Esophagus squamous epithelium (tissue), 4 donors: ENCODE data around the gene KCTD20.

ENCODE experiments used
- POLR2A ChIP-seq, 4 donors: fragments of 450-650 bp; IDR thresholded peaks; one replicate each; pipeline ENCODE4 v1.6.1; 2017; ENCODE audit warnings: antibody characterized with exemption in 4 of 4, mild to moderate bottlenecking in 4 of 4, moderate library complexity in 3 of 4
- TF ChIP-seq, protein P1 (sequence below), 6 experiments: fragments of 450-650 bp in 4 of 6; fragments of 200-600 bp in 2 of 6; sonication (generic) in 2 of 6; IDR thresholded peaks; one replicate each; pipeline ENCODE4 v1.5.1; 2016 to 2019; ENCODE audit warnings: antibody characterized with exemption in 6 of 6, mild to moderate bottlenecking in 4 of 6, moderate library complexity in 4 of 6

DNA sequence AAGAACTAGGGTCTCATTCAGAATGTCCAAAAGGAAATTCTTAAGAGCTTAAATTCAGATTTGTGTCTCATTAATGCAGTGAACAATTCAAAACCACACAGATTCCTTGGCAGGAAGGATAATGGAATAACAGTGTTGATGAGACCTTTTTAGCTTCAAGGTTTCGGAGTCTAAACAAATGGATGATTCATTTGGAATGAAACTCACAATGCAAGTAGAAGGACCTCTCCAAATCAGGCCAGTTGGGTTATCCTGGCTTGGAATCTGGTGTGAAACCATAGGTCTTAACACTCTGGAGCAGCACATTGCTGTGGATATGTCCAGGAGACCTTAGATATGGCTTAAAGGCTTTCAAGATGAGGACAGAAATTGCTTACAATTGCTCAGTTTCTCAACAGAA lies 44.9 kb downstream of the KCTD20 start:
- TF ChIP-seq, protein P1, sequence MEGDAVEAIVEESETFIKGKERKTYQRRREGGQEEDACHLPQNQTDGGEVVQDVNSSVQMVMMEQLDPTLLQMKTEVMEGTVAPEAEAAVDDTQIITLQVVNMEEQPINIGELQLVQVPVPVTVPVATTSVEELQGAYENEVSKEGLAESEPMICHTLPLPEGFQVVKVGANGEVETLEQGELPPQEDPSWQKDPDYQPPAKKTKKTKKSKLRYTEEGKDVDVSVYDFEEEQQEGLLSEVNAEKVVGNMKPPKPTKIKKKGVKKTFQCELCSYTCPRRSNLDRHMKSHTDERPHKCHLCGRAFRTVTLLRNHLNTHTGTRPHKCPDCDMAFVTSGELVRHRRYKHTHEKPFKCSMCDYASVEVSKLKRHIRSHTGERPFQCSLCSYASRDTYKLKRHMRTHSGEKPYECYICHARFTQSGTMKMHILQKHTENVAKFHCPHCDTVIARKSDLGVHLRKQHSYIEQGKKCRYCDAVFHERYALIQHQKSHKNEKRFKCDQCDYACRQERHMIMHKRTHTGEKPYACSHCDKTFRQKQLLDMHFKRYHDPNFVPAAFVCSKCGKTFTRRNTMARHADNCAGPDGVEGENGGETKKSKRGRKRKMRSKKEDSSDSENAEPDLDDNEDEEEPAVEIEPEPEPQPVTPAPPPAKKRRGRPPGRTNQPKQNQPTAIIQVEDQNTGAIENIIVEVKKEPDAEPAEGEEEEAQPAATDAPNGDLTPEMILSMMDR (IDR thresholded peaks at IDR 0.05): no peak
- no peak for TF ChIP-seq POLR2A (IDR thresholded peaks at IDR 0.05)
